GM18861 (cell line): Measurements from ENCODE around the gene TP53BP2.

Source experiments
- ATAC-seq: cut with Tn5 transposase; IDR thresholded peaks from one replicate; pipeline ENCODE4 v1.9.1; 2021; ENCODE audit not compliant: unreplicated experiment

Gene TP53BP2

DNA sequence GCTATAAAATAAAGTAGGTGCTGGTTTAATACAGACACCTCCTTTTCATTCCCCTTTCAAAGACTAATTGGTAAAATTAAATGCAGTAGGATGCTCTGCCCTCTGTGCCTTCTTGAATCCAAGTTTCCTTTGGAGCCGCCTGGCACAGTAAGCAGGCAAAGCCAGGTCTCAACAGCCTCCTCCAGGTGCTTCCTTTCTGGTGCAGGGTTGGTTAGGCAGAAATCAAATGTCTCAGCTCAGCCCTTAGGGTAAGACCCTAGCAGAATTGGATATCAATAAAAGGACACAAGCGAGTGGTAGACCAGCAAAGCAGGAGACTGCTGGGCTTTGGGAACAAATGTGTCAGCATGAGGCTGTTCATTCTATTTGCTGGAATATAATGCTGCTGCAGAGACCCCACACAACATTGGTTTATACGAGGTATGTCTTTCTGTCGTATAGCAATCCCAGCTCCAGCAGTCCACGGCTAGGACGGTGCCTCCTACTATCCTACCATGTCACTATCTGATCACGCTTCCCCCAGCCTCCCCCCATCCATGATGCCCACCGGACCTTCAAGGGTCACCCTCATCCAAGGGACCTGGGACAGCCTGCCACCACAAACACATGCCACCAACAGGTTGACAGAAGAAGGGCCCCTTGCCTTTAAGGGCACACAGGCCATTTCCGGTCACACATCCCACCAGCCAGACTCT lies 75.0 kb downstream of the TP53BP2 start:
- no peak for ATAC-seq

DNA sequence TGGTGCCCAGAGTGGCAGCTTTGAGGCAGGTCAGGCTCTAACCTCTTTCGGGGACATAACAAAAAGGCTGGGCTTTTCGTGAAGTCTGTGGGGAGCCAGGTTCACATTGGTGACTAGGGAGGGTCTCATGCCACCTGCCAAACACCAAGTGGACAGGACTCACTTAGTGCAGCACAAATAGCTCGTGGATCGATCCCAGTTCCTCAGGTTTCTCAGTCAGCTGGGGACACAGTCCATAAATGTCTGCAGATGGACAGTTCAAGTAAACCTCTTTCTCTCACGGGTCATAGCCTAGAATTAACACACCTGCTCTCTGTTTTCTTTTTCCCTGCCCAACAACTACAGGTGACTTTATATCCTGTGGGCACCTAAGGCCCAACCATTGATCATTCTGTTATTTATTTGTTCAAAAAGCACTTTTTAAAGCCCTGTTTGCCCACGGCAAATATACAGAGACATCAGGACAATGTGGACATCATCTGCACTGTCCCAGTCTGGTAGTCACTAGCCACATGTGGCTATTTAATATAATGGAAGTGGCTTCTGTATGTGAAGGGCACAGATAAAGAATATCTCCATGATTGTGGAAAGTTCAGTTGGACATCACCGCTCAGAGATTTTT lies 79.9 kb downstream of the TP53BP2 start:
- ATAC-seq: no peak

DNA sequence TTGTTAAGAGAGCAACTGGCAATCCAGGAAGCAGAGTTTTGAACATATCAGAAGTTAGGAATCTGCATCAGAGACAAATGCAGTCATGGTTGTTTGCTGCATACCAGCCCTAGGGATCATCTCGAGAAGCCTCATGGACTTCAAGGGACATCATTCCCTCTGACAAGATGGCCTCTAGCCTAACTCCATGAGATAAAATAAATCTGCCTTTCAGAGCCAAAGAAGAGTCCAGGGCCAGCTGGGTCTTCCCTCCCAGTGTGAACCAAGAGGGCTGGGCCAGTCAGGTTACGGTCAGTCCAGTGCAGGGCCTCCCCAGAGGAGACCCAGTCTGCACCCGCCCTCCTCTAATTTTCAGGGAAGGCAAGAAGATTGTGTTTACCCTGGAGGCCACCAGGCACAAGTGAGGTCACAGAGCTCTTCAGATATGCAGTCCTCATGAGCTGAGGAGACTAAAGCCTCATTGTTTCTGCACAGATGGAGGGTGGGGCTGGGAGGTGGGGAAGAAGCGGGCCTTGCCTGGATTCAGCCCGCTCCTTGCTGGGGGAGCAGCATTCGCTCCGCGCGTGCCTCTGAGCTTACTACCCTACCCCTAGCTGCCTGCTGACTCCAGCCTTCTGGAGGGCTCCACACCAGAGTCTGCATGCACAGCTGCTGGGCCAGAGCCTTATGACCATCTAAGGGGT lies 80.6 kb downstream of the TP53BP2 start:
- no peak for ATAC-seq

DNA sequence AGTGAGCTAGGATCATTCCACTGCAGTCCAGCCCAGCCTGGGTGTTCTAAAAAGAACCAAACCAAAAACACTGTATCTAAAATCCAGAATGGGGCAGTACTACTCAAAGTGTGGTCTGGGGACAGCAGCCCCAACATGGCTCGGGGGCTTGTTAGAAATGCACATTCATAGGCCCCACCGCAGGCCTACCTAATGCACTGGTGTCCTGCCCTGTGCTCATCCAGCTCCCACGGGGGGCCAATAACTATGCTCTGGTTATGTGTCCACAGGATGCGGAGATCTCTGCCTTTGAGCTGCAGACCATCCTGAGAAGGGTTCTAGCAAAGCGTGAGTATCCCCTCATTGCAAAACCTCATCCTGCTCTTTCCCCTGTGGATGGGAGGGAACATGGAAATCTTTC lies 81.9 kb downstream of the TP53BP2 start:
- ATAC-seq: no peak

DNA sequence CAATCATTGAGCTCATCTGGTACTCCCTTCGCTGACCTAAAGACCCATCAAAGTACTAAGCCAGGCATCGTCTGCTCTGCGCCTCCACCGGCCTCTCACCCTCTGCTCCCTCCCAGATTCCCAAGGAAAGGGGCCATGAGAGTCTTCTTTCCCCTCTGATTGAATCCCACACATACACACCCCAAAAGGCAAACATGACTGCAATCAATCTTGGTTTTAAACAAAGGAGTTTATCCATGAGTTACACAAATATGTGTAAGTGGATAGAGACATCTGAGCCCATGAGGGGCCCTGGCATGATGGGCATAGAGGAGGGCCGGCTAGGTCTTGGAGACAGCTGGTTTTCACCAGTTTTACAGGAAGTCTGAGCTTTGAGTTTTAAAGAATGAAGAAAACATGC lies 82.5 kb downstream of the TP53BP2 start:
- ATAC-seq: no peak

DNA sequence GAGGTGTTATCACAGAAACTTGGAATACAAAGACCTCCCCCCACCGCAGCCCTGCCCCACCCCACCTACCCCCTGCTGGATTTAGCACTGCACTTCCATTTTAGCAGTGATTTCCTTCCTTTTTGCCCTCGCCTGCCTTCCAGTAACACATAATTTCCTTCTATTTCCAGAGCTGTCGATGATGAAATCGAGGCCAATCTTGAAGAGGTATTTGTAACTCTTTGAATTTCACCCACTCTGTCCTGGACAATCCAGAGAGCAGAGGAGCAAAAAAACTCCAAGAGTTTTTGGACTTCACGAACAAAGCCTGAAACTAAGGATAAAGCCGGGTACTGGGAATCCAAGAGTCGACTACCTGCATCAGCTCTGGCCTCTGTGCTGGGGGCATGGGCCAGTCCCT lies 84.3 kb downstream of the TP53BP2 start:
- no peak for ATAC-seq

DNA sequence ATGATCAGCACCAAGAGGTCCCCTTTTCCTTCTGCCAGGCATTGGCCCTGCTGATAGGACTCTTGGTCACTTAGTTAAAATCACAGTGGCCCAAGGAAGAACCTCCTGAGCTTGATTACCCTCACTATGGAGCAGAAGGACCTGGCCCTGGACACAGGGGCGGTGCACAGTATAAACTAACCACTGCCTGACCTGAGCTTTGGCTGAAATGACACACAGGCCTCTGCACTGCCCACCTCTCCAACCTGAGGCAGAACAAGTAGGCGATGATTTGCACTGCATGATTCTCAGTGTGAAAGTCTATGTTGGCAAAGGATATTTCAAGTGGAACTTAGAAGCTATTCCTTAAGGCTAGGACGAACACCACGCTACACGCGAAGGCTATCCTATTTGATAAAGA lies 84.9 kb downstream of the TP53BP2 start:
- ATAC-seq: no peak

DNA sequence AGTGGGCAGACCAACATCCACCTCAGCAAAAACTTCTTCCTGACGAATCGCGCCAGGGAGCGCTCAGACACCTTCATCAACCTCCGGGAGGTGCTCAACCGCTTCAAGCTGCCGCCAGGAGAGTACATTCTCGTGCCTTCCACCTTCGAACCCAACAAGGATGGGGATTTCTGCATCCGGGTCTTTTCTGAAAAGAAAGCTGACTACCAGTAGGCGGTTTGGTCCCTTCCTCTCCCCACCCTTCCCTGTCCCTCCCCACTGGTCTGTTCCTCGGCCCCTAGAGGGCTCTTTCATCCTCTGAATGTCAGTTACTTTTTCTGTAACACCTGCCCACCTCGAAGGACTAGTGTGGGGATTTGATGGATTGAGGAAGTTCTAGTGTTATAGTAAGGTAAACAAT lies 86.5 kb downstream of the TP53BP2 start:
- ATAC-seq: no peak

DNA sequence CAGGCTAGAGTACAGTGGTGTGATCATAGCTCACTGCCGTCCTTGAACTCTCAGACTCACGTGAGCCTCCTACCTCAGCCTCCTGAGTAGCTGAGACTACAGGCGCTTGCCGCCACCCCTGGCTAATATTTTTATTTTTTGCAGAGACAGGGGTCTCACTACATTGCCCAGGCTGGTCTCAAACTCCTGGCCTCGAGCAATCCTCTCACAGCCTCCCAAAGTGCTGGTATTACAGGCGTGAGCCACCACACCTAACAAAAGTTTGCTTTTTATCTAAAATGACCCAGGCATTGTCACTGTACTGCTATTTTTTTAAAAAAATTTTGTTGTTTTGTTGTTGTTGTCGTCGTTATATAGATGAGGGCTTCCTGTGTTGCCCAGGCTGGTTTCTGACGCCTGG lies 87.0 kb downstream of the TP53BP2 start:
- no peak for ATAC-seq

DNA sequence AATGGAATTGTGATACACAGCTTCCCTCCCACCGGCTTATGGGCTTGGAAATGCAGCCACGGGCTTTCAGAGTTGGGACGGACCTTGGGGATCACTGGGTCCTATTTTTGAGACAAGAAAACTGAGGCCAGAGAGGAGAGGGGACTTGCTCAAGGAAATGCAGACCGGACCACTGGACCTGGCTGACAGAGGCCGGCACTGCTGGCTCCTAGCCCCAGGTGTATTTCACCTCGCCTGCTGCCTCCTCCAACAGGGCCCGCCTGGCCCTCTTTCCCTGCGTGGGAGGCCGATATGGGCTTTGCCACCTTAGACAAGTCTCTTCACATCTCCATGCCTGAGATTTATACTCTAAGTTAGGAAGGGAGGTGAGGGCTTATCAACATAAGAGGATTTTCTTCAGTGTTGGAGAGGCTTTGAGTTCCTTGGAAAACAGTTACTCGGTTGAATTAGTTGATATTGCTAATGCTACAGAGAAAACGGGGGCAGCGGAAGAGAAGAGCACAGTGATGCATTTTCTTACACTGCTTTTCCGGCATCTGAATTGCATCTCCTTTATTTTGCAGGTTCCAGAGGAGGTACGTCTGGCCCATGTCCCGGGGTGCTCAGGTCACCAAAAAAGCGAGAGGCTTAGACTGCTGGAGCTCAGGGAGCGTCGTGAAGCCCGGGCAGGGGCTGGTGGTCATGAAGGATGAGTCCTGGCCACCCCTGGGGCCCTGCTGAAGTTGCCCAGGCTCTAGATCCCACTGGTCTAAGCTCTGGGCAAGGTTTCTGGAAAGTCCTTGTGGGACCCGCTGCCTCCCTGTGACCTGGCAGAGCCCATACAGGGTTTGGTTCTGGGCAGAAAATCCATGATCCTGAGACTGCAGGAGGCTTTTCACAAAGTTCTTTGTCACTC lies 88.7 kb downstream of the TP53BP2 start:
- no peak for ATAC-seq

DNA sequence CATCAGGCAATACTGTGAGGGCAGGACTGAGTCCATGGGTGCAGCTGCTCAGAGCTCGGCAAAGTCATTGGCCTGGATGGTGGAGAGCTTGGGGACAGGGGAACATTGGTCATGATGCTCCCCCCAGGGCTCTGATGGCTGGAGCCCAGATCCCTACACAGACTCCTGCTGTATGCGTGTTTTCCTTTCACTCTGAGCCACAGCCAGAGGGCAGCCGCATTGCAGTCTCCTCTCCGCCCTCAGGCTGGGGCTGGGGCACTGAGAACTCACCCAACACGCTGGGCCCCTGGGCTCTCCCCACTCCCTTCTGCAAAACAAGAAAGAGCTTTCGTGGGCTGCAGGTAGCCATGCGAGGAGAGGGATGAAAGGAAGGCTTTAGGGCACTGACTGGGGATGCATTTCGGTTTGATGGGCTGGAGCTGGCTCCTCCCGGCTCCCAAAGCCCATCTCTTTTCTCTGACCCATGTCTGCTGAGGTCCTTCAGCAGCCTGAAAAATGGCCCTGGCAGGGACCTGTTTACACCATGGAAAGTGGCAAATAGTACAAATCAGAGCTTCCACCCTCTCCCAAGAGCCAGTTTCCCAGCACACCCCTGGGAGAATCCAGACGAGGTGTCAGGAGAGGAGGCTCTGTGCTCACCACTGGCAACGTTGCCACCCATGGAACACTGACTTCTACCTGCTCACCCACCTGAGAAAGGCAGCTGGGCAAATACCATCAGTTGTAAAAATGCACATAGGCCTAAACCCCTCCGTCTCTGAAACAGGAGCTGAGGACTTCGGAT lies 89.6 kb downstream of the TP53BP2 start:
- ATAC-seq: no peak

DNA sequence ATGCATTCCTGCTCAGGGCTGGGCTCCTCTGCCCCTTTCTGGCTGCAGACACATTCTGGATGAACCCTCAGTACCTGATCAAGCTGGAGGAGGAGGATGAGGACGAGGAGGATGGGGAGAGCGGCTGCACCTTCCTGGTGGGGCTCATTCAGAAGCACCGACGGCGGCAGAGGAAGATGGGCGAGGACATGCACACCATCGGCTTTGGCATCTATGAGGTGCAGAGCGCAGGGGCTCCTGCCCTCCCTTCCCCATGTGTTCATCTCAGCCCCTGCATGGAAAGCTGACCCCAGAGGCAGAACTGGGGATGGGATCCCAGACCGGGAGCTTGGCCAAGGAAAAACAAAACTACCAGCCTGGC lies 90.3 kb downstream of the TP53BP2 start:
- ATAC-seq: no peak

DNA sequence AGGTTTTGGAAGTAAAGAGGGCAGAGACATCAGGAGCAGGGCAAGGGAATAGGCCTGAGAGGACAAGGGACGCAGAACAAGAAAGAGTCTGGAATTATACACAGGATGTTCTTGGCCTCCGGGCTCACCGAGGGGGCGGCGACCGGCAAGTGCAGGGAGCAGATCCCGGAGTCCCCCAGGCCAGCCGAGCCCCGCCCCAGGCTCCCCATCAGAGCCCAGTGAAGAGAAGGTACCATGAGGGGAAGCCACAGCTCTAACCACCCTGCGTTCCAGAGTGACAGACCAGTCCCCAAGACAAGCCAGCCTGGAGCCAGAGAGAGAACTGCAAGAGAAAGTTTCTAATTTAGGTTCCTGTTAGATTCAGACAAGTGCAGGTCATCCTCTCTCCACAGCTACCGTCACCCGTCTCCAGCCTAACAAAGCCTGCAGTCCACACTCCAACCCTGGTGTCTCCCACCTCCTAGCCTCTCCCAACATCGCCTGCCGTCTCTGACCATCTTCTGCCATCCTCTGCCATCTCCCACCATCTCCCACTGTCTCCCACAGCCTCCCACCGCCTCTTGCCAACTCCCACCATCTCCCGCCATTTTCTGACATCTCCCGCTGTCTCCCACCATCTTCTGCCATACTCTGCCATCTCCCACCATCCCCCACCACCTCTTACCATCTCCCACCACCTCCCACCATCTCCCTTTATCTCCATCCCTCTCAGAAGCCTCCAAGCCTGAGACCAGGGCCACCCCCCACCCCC lies 90.9 kb downstream of the TP53BP2 start:
- ATAC-seq: no peak

DNA sequence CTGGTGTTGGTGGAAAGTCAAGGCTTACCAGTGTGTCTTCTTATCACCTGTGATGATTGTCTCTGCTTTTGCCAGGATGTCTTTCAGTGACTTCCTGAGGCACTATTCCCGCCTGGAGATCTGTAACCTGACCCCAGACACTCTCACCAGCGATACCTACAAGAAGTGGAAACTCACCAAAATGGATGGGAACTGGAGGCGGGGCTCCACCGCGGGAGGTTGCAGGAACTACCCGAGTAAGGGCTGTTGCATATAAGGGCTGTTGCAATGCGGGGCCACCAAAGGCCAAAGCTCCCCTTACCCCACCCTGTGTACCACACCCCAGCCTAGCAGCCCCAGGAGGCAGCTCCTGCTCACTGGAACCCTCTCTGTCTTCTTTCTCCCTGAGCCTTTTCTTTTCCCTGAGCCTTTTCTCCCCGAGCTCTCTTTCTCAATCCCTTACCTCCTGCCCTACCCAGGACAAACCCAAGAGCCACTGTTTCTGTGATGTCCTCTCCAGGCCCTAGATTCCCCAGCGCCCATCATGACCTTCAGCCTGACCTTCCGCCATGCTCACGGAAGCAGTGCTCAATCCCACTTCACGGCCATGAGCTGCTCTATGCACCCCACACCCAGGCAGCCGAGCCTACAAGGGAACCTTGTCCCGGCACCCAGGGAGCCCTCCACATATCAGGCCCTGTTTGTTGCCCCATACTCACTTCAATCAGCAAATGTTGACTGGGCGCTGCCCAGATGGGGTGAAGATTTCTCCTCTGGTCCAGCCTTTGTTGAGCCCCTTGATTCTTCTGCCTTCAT lies 92.8 kb downstream of the TP53BP2 start:
- no peak for ATAC-seq

DNA sequence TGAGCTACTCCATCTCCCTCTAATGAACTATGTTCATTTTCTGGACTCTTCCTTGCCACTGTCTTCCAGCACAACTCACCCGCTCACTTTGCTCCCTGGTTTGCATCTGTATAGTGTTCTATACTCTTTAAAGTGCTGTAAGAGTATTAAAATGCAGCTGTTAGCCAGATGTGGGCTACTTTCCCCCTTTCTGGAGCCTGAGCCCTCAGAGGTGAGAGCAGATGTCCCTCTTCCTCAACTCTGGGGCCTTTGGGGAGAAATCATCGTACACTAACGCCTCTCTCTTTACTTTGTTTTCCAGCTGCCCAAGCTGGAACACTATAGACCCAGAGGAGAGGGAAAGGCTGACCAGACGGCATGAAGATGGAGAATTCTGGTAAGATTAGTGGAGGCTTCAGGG lies 94.1 kb downstream of the TP53BP2 start:
- no peak for ATAC-seq

DNA sequence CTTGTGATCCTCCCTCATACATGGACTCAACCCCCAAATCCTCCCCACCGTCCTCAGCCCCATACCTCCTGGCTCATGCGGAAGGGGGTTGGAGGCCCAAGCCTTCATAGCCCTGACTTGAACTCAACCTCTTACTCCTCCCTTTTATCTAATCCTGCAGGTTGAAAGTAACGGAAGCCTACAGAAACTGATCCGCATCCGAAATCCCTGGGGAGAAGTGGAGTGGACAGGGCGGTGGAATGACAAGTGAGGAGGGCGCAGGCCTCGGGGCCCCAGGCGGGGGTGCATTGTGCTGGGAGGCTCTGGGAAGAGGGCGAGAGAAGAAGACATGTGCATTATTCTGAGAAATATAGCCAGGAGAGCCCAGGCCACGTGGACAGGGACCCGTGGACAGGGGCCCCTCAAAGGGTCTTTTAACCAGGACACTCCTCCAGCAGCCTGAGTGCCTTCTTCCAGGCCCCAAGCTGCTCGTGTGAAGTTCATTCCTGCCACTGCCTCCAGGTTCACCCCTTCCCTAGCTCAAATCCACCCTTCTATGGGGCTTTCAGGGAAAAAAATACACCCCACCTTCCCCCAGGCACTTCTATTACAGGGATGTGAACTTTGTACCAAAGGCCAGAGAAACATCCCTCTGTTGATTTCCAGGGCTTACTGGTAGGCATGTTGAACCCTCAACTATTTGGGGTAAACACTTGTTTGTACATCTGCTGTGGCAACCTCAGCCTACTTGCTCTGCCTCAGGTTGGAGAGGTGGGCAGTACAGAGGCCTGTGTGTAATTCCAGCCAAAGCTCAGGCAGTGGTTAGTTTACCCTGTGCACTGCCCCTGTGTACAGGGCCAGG lies 94.8 kb downstream of the TP53BP2 start:
- ATAC-seq: no peak

DNA sequence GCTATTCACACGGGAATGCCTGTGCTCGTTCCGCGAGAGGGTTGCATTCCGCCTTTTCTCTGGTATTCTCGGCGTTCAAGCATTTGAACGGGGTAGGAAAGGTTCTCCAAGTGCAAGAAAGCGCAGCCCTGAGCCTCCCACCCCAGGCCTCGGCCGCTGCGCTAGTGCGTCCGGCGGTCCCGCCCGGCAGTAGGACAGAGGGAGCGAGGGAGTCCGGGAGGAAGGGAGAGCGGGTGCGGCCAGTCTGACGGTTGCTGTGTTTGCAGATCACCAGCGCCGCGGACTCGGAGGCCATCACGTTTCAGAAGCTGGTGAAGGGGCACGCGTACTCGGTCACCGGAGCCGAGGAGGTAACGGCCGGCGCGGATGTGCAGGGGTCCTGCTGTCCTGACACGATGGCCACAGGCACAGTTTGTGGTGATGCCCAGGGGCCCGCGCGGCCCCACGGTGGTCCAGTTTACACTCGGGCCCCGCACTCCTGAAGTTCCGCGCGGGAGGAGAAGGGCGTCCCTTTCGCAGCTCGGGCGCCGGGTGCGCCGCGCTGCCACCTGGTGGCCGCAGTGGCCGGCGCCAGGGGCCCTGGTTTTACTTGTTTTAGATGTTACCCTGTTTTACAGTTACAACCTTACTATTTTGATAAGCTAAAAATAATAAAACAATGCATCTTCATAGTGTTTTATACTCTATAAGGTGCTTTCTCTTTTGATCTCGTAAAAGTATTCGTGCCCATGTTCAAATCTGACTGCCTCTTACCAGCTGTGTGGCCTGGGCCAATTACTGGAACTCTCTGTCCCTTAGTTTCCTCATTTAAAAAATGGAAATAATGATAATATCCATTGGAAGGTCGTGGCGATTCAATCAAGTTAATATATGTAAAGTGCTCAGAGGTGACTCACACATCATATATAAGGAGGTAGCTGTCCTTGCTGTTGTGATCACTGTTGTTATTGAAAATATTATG lies 96.7 kb downstream of the TP53BP2 start:
- no peak for ATAC-seq
